ENCODE data around the gene CALCOCO1. TPM values are rescaled to one million over a fixed set of nuclear protein-coding genes. Genes with fewer than 3 reads are reported as not detected.

The CALCOCO1 gene
- total and polyA plus RNA-seq, 2 of the 13 experiments (the other 11 are each of a cell fraction or from before 2014, with no cell fraction given) = 7.7 to 47.7 TPM

- TF ChIP-seq SNAPC5 (CRISPR knock-in tag; IDR thresholded peaks at IDR 0.05; ENCODE audit: borderline replicate concordance) (no peak), ZZZ3 (CRISPR knock-in tag; IDR thresholded peaks at IDR 0.05; ENCODE audit: borderline replicate concordance) (no peak), ZNF224 (CRISPR knock-in tag; IDR thresholded peaks at IDR 0.05) (no peak), ZNF556 (CRISPR knock-in tag; IDR thresholded peaks at IDR 0.05; ENCODE audit: borderline replicate concordance) (peak; percentile 65; the same call in 1 of the 2 replicates), HNF1A (IDR thresholded peaks at IDR 0.05; ENCODE audit: low read depth) (peak; percentile 55), HNF1A (CRISPR knock-in tag; IDR thresholded peaks at IDR 0.05; ENCODE audit: borderline replicate concordance) (no peak; the same call in 1 of the 2 replicates), ZNF775 (CRISPR knock-in tag; IDR thresholded peaks at IDR 0.05; ENCODE audit: borderline replicate concordance) (no peak), ZNF782 (CRISPR knock-in tag; IDR thresholded peaks at IDR 0.05; ENCODE audit: borderline replicate concordance) (no peak), ZNF713 (CRISPR knock-in tag; IDR thresholded peaks at IDR 0.05) (no peak), THAP9 (CRISPR knock-in tag; IDR thresholded peaks at IDR 0.05; ENCODE audit: borderline replicate concordance) (0 out of 2 replicates have a peak, but pooled peaks have one; percentile 71), ZNF577 (CRISPR knock-in tag; IDR thresholded peaks at IDR 0.05; ENCODE audit: borderline replicate concordance, low read depth) (no peak), ZNF318 (CRISPR knock-in tag; IDR thresholded peaks at IDR 0.05) (no peak)
Measured at GRCh38 chr12:53727310-53728041, at the start of gene CALCOCO1 (continued).

Data from HepG2 (cell line).